ENCODE measurements around the gene RILP.
"Not testable (repeated sequence)": the region's sequence is repeated elsewhere in the genome, so short reads cannot be mapped to it uniquely, and the experiment has no call there.

Gene RILP, protein sequence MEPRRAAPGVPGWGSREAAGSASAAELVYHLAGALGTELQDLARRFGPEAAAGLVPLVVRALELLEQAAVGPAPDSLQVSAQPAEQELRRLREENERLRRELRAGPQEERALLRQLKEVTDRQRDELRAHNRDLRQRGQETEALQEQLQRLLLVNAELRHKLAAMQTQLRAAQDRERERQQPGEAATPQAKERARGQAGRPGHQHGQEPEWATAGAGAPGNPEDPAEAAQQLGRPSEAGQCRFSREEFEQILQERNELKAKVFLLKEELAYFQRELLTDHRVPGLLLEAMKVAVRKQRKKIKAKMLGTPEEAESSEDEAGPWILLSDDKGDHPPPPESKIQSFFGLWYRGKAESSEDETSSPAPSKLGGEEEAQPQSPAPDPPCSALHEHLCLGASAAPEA

DNA sequence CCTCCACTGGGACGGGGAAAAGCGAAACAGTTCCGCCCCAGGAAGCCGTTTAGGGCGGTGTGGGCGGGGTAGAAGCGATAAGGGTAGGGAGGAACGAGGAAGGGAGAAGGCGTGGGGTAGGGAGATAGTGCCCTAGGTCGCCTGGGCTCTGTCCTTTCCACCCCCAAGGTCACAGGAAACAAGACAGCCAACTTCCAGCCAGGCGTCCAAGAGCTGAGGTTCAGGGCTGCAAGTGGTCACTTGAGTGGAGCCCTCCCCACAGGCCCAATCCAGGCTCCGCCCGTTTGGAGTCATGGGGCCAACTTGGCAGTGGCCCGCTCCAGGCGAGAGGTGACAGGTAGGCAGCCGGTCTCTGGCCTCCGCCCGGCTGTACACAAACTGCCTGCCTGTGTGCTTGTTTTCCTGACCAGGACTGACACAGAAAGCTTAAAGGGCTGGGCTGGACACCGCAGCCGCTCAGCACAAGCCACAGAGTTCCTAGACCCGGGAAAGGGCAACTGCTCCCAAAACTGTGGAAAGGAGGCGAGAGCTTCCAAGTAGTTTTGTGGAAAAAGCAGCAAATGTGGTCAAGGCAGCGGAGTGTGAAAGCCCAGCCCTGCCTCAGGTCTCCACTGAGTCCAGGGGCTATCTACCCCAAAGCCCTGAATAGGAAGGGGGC, at the start of gene RILP:
Gene RILP, minus strand, starts transcription at position 23 of the 658 bp plus-strand sequence. CDS start 62 bp downstream, outside the sequence.
- no peak for DNase-seq

GRCh38 chr17:1697681-1698080, 48.0 kb upstream of the RILP start:
- no peak for DNase-seq

- no peak for DNase-seq
Observed at GRCh38 chr17:1695365-1695764, 45.7 kb upstream of the RILP start.

GRCh38 chr17:1693339-1693738, 43.7 kb upstream of the RILP start:
- DNase-seq, result no peak

DNA sequence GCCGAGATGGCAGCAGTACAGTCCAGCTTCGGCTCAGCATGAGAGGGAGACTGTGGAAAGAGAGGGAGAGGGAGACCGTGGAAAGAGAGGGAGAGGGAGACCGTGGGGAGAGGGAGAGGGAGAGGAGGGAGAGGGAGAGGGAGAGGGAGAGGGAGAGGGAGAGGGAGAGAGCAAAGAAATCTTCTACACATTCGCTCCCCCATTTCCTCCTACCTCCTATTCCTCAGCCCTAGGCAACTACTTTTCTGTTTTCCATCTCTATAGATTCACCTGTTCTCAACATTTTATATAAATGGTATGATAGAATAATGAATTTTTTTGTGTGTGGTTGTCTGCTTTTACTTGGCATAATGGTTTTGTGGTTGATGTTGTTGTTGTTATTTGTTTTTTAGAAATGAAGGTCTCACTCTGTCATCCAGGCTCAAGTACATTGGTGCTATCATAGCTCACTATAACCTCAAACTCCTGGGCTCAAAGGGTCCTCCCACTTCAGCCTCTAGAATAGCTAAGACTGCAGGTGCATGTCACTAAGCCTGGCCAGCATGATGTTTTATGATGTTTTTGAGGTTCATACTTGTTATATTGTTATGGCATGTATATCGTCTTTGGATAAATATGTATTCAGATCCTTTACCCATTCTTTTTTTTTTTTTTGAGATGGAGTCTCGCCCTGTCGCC, 41.0 kb upstream of the RILP start:
- DNase-seq, result no peak

DNA sequence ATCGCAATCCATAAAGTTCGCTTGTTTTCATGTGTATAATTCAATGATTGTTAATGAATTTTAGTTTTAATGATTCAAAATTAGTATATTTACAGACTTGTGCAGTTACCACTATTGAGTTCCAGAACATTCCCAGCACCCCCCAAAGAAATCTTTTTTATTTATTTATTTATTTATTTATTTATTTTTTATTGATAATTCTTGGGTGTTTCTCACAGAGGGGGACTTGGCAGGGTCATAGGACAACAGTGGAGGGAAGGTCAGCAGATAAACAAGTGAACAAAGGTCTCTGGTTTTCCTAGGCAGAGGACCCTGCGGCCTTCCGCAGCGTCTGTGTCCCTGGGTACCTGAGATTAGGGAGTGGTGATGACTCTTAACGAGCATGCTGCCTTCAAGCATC, 38.7 kb upstream of the RILP start:
- DNase-seq, result not testable (repeated sequence)

- DNase-seq, result no peak
Observed at GRCh38 chr17:1686086-1686485, 36.4 kb upstream of the RILP start.

DNA sequence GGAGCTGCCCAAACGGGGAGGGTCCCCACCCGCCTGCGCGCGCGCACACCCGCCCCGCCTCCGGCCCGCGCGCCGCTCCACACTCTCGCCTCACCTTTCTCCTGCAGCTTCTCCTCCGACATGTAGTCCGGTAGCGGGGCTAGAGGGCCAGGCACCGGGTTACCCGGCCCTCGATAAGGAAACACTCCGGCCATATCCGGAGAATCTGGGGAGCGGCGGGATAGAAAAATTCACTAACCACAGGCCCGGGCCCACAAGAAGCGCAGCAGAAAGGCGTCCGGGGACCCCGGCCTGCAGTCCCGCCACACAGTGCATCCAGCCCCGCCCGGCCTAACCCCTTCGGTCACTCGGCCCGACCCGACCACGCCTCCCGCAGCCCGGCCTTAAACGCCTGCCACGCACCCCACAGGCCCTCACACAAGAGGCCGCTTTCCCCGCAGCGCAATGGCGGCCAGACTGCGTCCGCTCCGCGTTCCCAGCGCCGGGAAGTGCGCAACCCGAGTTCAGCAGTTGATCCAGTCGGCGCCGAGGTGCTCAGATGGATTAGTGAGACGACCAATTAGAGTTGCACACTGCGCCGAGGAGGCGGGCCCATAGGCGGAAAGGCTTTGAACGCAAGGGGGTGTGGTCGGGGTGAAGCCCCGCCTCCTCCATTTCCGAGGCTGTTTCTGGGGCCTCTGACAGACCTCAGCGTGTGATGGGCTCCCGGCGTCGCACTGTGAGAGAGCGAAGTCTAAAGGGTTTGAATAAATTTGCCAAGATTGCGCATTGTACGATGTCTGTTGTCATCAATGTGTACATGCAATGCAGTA, 34.9 kb upstream of the RILP start, which contains the start of gene PRPF8:
Gene PRPF8, minus strand, starts transcription at position 490 of the 812 bp plus-strand sequence. Its CDS starts 296 bp downstream, at position 194.
- peak; percentile 97 for DNase-seq

DNA sequence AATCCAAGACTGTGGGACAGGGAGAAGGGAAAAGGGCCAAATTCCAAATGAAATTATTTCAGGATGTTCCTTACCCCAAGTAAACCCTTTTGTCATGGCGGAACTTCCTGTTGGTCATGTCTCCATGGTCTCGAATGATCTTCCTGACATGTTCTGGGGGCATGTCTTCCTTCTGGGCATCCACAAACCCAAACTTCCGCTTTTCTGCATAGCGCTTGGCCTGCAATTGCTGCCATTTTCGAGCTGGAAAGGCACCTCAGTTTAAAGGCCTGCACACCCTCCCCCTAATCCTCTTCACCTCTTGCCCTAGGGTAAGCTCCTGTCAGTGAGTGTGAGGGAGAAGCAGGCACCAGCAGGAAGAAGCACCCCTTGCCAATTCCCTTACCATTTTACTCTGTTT, 33.8 kb upstream of the RILP start:
- DNase-seq, result no peak

DNA sequence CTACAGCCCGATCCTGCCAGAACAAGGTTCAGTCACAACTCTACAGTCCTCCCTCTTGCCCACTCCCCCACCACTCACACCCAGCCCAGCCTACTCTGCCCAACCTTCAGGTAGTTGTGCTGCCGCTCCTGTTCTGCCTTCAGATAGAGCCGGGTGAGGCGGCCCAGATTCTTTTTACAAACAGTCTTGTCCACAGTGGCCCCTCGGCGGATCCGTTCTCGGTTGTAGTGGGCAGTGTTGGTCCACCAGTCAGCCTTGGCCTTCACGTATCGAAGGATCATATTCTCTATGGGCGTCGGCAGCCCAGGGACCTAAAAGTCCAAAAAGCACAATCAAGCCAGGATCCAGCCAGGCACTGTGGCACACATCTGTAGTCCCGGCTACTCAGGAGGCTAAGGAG, 26.7 kb upstream of the RILP start:
- no peak for DNase-seq

GRCh38 chr17:1673041-1673785, 23.5 kb upstream of the RILP start:
- peak; percentile 28 for DNase-seq

GRCh38 chr17:1663934-1664333, 14.3 kb upstream of the RILP start:
- DNase-seq, result not testable (repeated sequence)

GRCh38 chr17:1661045-1661444, 11.4 kb upstream of the RILP start:
- no peak for DNase-seq

DNA sequence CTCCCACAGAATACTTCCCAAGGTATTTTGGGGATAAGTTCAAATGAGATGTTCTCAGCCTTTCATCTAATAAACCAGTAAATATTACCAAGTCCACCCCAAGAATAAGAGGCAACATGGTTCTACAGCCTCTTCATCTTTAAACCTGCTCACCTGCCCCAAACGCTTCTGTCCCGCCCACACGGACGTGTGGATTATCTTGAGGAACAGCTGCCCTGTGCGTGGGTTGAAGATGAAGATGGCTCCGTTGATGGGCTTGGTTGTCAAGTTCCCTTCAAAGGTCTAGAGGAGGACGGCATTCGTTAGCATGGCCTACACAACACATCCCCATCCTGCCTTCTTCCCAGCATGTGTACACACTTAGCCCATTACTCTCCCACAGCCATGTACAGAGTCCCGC, 8.4 kb upstream of the RILP start:
- DNase-seq, result no peak

DNA sequence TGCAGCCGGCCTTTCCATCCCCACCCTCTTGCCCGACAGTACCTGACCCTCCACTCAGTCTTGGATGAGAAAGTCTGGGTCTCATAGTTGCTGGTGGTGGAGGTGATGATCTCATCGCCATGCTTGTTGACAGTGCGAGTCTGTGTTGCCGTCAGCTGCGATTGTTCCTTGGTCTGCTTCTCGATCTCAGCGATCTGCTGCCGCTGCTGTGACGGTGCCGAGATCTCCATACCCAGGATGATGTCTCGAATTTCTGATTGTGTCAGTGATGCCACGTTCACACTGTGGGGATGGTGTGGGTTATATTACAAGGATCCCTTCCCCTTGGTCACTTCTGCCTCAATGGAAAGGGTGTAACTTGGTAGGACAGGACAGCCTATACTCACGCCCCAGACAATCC, 4.1 kb upstream of the RILP start:
- DNase-seq, result no peak

- not testable (repeated sequence) for DNase-seq
Observed at GRCh38 chr17:1652794-1653193, 3.1 kb upstream of the RILP start.

- no peak for DNase-seq
Observed at GRCh38 chr17:1651559-1651844, 1.8 kb upstream of the RILP start.

DNA sequence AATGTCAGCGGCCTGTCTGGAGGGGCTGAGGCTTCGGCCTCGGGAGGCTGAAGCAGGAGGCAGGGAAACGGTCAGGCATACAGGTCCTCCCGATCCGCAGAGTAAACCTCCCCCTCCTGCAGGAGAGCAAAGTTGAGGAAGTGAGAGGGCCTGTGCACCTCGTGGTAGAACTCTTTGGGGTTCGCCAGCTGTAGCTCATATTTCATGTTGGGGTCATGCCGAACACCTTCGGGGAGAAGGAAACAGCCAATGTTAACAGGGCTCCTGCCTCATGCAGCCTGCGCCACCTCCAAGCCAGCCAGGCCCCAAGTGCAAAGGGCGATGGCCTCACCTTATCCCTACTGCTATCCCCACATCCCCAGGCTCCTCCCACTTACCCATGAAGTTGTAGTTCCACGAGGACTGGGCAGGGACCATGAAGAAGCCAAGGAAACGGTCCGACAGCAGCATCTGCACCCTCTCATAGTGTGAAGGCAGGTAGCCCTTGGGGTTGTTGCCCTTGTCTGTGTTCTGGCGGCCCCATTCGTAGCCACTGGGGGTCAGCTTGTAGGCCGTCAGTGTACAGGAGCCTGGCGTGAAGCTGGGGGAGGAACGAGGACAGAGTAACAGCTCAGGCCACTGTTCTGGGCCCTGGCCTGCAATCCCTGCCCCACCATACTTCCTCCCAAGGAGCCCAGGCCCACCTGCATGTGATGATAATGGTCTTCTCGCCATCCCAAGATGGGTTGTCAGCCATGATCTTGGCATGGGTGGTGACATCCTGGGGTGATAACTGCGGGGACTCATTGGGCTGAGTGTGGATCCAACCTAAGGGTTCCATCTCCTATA, 1.3 kb upstream of the RILP start:
- DNase-seq, result no peak

DNA sequence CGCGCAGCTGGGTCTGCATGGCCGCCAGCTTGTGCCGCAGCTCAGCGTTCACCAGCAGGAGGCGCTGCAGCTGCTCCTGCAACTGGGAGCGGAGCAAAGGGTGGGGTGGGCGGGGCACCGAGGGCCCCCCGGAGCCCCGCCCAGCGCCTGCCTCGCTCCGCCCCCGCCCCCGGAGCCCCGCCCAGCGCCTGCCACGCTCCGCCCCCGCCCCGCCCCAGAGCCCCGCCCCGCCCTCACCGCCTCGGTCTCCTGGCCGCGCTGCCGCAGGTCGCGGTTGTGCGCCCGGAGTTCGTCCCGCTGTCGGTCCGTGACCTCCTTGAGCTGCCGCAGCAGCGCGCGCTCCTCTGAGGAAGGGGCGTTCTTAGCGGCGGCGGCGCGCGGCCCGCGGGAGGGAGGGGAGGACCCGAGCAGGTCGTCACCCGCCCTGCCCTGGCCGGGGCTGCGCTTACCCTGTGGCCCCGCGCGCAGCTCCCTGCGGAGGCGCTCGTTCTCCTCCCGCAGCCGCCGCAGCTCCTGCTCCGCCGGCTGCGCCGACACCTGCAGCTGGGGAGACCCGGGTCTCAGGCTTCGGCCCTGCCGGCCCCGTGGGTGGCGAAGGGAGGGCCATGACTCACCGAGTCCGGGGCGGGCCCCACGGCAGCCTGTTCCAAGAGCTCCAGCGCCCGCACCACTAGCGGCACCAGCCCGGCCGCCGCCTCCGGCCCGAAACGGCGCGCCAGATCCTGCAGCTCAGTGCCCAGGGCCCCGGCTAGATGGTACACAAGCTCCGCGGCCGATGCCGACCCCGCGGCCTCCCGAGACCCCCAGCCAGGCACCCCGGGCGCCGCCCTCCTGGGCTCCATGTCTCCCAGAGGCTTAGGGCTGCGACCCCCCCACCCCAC, 463 bp downstream of the RILP start:
- DNase-seq, result peak; percentile 96
